GM23248 (cell line): ENCODE measurements around the gene NUTM2A. TPM values are rescaled to one million over a fixed set of nuclear protein-coding genes. Genes with fewer than 3 reads are reported as not detected.
"Not testable (repeated sequence)": the region's sequence is repeated elsewhere in the genome, so short reads cannot be mapped to it uniquely, and the experiment has no call there.

ENCODE experiments used
- DNase-seq: peaks from one replicate; pipeline ENCODE4 v3.0.0-alpha.2; 2015
- H2AFZ ChIP-seq: fragments of 200-600 bp; sonication (generic); 2 replicates; pipeline ENCODE4 v1.6.1; 2016; ENCODE audit warnings: antibody characterized with exemption
- H3F3A ChIP-seq: fragments of 200-600 bp; sonication (generic); 2 replicates; pipeline ENCODE4 v1.6.1; 2016; ENCODE audit warnings: mild to moderate bottlenecking, antibody characterized with exemption, mixed run types; ENCODE audit not compliant: insufficient read depth
- H3K27ac ChIP-seq: fragments of 200-600 bp; sonication (generic); 2 replicates; pipeline ENCODE4 v1.5.1; 2016; ENCODE audit warnings: mild to moderate bottlenecking
- H3K27me3 ChIP-seq: fragments of 200-600 bp; sonication (generic); replicated peaks from 2 replicates; pipeline ENCODE4 v1.6.1; 2016; ENCODE audit warnings: mild to moderate bottlenecking; ENCODE audit not compliant: insufficient read depth
- H3K36me3 ChIP-seq: fragments of 200-600 bp; sonication (generic); 2 replicates; pipeline ENCODE4 v1.6.1; 2016; ENCODE audit warnings: low read depth, mild to moderate bottlenecking
- H3K4me1 ChIP-seq: fragments of 200-600 bp; sonication (generic); 2 replicates; pipeline ENCODE4 v1.6.1; 2016; ENCODE audit warnings: mild to moderate bottlenecking; ENCODE audit not compliant: insufficient read depth
- H3K4me2 ChIP-seq: fragments of 200-600 bp; sonication (generic); one replicate; pipeline ENCODE4 v1.6.1; 2016; ENCODE audit warnings: mild to moderate bottlenecking; ENCODE audit not compliant: unreplicated experiment
- H3K4me3 ChIP-seq: fragments of 200-600 bp; sonication (generic); 2 replicates; pipeline ENCODE4 v1.5.1; 2016; ENCODE audit warnings: mild to moderate bottlenecking
- H3K79me2 ChIP-seq: fragments of 200-600 bp; sonication (generic); 2 replicates; pipeline ENCODE4 v1.6.1; 2016; ENCODE audit warnings: mild to moderate bottlenecking; ENCODE audit not compliant: insufficient read depth
- H3K9ac ChIP-seq: fragments of 200-600 bp; sonication (generic); 2 replicates; pipeline ENCODE4 v1.6.1; 2016; ENCODE audit warnings: mild to moderate bottlenecking
- H3K9me2 ChIP-seq: fragments of 200-600 bp; sonication (generic); 2 replicates; pipeline ENCODE4 v1.6.1; 2016; ENCODE audit warnings: mixed run types, mild to moderate bottlenecking, moderate library complexity; ENCODE audit not compliant: insufficient read depth
- H3K9me3 ChIP-seq: fragments of 200-600 bp; sonication (generic); one replicate; pipeline ENCODE4 v1.6.1; 2017; ENCODE audit warnings: low read depth
- H4K20me1 ChIP-seq: fragments of 200-600 bp; sonication (generic); 2 replicates; pipeline ENCODE4 v1.6.0; 2016; ENCODE audit not compliant: insufficient read depth
- WGBS, 2 experiments: methylation state at CpG; one replicate each; pipeline ENCODE4 v1.1.6; 2015 to 2017; ENCODE audit warnings: low lambda C conversion rate in 2 of 2, low coverage in 1 of 2; ENCODE audit errors: missing lambda C conversion rate in 2 of 2; 5-methylcytosine and 5-hydroxymethylcytosine counted together
- in situ Hi-C: fragments of 300-500 bp; cut with MboI; formaldehyde crosslinking; loops from 2 replicates; pipeline ENCODE4 v1.15.0; 2020
- polyA plus RNA-seq: library from polyadenylated mRNA; unstranded; fragments of >200 nt; fragmentation: Nextera tagmentation; extraction: Ambion mirVana; gene quantifications from 2 replicates; pipeline ENCODE4 v1.2.1, GENCODE V29; 2016
- total RNA-seq: library from RNA; depleted of rRNA; stranded (reverse); fragments of >200 nt; shearing (Covaris generic); gene quantifications from 2 replicates; pipeline ENCODE4 v1.2.3, GENCODE V29; 2014; rRNA removed

Gene NUTM2A
- total and polyA plus RNA-seq, 2 experiments from 2014 or later: 0.11 TPM; not detected in 1

GRCh38 chr10:87247335-87247734, 22.1 kb downstream of the NUTM2A start:
- 96 to 100% methylated on average over 1 to 3 of the region's 3 CpGs for WGBS, 2 experiments
- H3K36me3 ChIP-seq, H3K4me2 ChIP-seq, H3K79me2 ChIP-seq, H3K27me3 ChIP-seq, in situ Hi-C loops, H3K9me3 ChIP-seq, H3K9me2 ChIP-seq, H3F3A ChIP-seq, H2AFZ ChIP-seq, H3K27ac ChIP-seq, H3K4me3 ChIP-seq, H3K9ac ChIP-seq, H4K20me1 ChIP-seq, H3K4me1 ChIP-seq: not testable (repeated sequence)
- DNase-seq: peak; percentile 0

- H4K20me1 ChIP-seq, H2AFZ ChIP-seq, H3K4me1 ChIP-seq, H3K36me3 ChIP-seq, H3K27ac ChIP-seq, H3K4me3 ChIP-seq, H3K4me2 ChIP-seq, H3K9me2 ChIP-seq, in situ Hi-C loops, H3K79me2 ChIP-seq, H3K9me3 ChIP-seq, H3F3A ChIP-seq, H3K9ac ChIP-seq, H3K27me3 ChIP-seq: not testable (repeated sequence)
- 54 to 83% methylated on average over 1 of the region's 1 CpG for WGBS, 2 experiments
- peak; percentile 10 for DNase-seq
Observed at GRCh38 chr10:87248818-87249353, 23.6 kb downstream of the NUTM2A start.

GRCh38 chr10:87280749-87281392, 55.6 kb downstream of the NUTM2A start:
- H3F3A ChIP-seq, H3K9me3 ChIP-seq, H3K27me3 ChIP-seq, H3K4me1 ChIP-seq, H3K9ac ChIP-seq, DNase-seq, H3K4me2 ChIP-seq, H3K36me3 ChIP-seq, H2AFZ ChIP-seq, H4K20me1 ChIP-seq, H3K9me2 ChIP-seq, in situ Hi-C loops, H3K27ac ChIP-seq, H3K79me2 ChIP-seq, H3K4me3 ChIP-seq: not testable (repeated sequence)
- no CpG with 5 or more reads among the region's 1 CpG for WGBS, 2 experiments

Other genes starting within 250 kb of the NUTM2A start
- gene FAM25A, start 205.2 kb upstream of the NUTM2A start, total RNA-seq: not detected in 2 replicates
- gene FAM25A, start 205.2 kb upstream of the NUTM2A start, polyA plus RNA-seq: not detected in 2 replicates
- gene GLUD1, start 130.6 kb upstream of the NUTM2A start, total RNA-seq: 209 and 234 TPM in 2 replicates
- gene GLUD1, start 130.6 kb upstream of the NUTM2A start, polyA plus RNA-seq: 98.5 and 98.8 TPM in 2 replicates
- gene SHLD2, start 130.2 kb upstream of the NUTM2A start, total RNA-seq: 17.8 and 22.9 TPM in 2 replicates
- gene SHLD2, start 130.2 kb upstream of the NUTM2A start, polyA plus RNA-seq: 13.5 and 14.0 TPM in 2 replicates
- gene NUTM2D, start 132.3 kb downstream of the NUTM2A start, total RNA-seq: 0.65 and 2.3 TPM in 2 replicates
- gene NUTM2D, start 132.3 kb downstream of the NUTM2A start, polyA plus RNA-seq: 0.06 and 0.18 TPM in 2 replicates